Sigmoid colon (tissue), 7 donors: ENCODE results near the gene APBA1. TPM values are rescaled to one million over a fixed set of nuclear protein-coding genes. Genes with fewer than 3 reads are reported as not detected.

Experiments used
- DNase-seq: peaks from one replicate; pipeline ENCODE4 v3.0.0-alpha.2; 2019
- H3K27ac ChIP-seq, 4 donors: fragments of 200-600 bp; sonication (generic); one replicate each; pipeline ENCODE4 v1.5.1; 2016 to 2019; ENCODE audit warnings: mild to moderate bottlenecking in 1 of 4
- H3K27me3 ChIP-seq, 3 donors: fragments of 200-600 bp; sonication (generic); one replicate each; pipeline ENCODE4 v1.5.1; 2019; ENCODE audit warnings: mild to moderate bottlenecking in 1 of 3
- H3K36me3 ChIP-seq, 4 donors: fragments of 200-600 bp; sonication (generic); one replicate each; pipeline ENCODE4 v1.5.1; 2016 to 2019
- H3K4me1 ChIP-seq, 4 donors: fragments of 200-600 bp; sonication (generic); one replicate each; pipeline ENCODE4 v1.5.1; 2017 to 2019
- H3K4me3 ChIP-seq, 4 donors: fragments of 200-600 bp; sonication (generic); one replicate each; pipeline ENCODE4 v1.5.1; 2017 to 2019; ENCODE audit warnings: mild to moderate bottlenecking in 2 of 4, moderate library complexity in 1 of 4
- H3K9me3 ChIP-seq, 4 donors: fragments of 200-600 bp in 3 of 4; sonication (generic) in 3 of 4; one replicate each; pipeline versions ENCODE4 v1.5.1 to v1.6.1; 2013 to 2019
- CTCF ChIP-seq, 4 experiments: fragments of 450-650 bp in 3 of 4; fragments of 200-600 bp in 1 of 4; IDR thresholded peaks; one replicate each; pipeline ENCODE4 v1.5.1; 2016 to 2019; ENCODE audit warnings: antibody characterized with exemption in 4 of 4, mild to moderate bottlenecking in 3 of 4, moderate library complexity in 2 of 4
- EP300 ChIP-seq, 4 donors: sonication (generic); formaldehyde crosslinking; IDR thresholded peaks; one replicate each; pipeline ENCODE4 v1.6.1; 2017; ENCODE audit warnings: antibody characterized with exemption in 4 of 4
- POLR2A ChIP-seq, 2 donors: fragments of 450-650 bp; IDR thresholded peaks; one replicate each; pipeline ENCODE4 v1.6.1; 2016; ENCODE audit warnings: antibody characterized with exemption in 2 of 2, mild to moderate bottlenecking in 2 of 2, moderate library complexity in 2 of 2
- POLR2AphosphoS5 ChIP-seq, 4 donors: sonication (generic); formaldehyde crosslinking; IDR thresholded peaks; one replicate each; pipeline ENCODE4 v1.6.1; 2017; ENCODE audit warnings: antibody characterized with exemption in 4 of 4
- WGBS, 2 donors: extraction: QIAGEN DNeasy Blood & Tissue Kit; methylation state at CpG; one replicate each; pipeline ENCODE4 v1.1.7; 2013; 5-methylcytosine and 5-hydroxymethylcytosine counted together
- intact Hi-C: fragments of 100-400 bp; cut with DNase I; formaldehyde crosslinking; loops from one replicate; pipeline ENCODE4 v1.15.1; 2023
- polyA plus RNA-seq, 3 donors: library from polyadenylated mRNA; stranded (reverse); fragments of 200-250 nt; gene quantifications; one replicate each; pipeline ENCODE4 v1.2.3, GENCODE V29; 2013
- total RNA-seq, 4 donors: library from RNA; depleted of rRNA; stranded (reverse); fragments of >200 nt; gene quantifications; one replicate each; pipeline ENCODE4 v1.1.0, GENCODE V29; 2016
- donor health status: healthy with polysubstance abuse.
- donor health status: Bipolar disorder and iron deficiency.
- donor health status: healthy.

APBA1 gene
- total and polyA plus RNA-seq, 7 donors = 1.7 to 6.7 (median 4.2) TPM

GRCh38 chr9:69678843-69679538 is 6.8 kb upstream of the APBA1 start:
- Histone ChIP-seq H3K9me3 (no peaks in the 10 kb centered on the region), H3K36me3 (no peaks in the 10 kb centered on the region), H3K4me1 (no peaks in the 10 kb centered on the region), H3K27ac (no peak overlapping the region), H3K27me3 (no peaks in the 10 kb centered on the region), H3K4me3 (no peak overlapping the region)
- intact Hi-C loops = no loop called here
- DNase-seq = no peak
- TF ChIP-seq EP300 (IDR thresholded peaks at IDR 0.05) (no peak), POLR2A (IDR thresholded peaks at IDR 0.05) (no peak), CTCF (IDR thresholded peaks at IDR 0.05) (no peak), POLR2AphosphoS5 (IDR thresholded peaks at IDR 0.05) (no peak)
- 46 to 76% methylated on average over 4 of the region's 4 CpGs for WGBS, 2 donors

- no peaks in the 10 kb centered on the region for H3K36me3 ChIP-seq
- no peak for DNase-seq
- intact Hi-C loops = no loop called here
- TF ChIP-seq EP300 (IDR thresholded peaks at IDR 0.05) (no peak), POLR2A (IDR thresholded peaks at IDR 0.05) (no peak), CTCF (IDR thresholded peaks at IDR 0.05) (no peak), POLR2AphosphoS5 (IDR thresholded peaks at IDR 0.05) (no peak)
- peaks cover 0 to 8% (median 4%) of the 10 kb centered on the region in 4 donors for H3K4me1 ChIP-seq
- H3K27me3 ChIP-seq = no peaks in the 10 kb centered on the region
- no peak overlapping the region for H3K27ac ChIP-seq
- 89% methylated on average over 5 of the region's 5 CpGs for WGBS, 2 donors
- no peaks in the 10 kb centered on the region for H3K9me3 ChIP-seq
- H3K4me3 ChIP-seq = no peak overlapping the region
These were observed 5.8 kb upstream of the APBA1 start for GRCh38 chr9:69677931-69678330.

- TF ChIP-seq EP300 (IDR thresholded peaks at IDR 0.05) = no peak
- no peak for TF ChIP-seq POLR2AphosphoS5 (IDR thresholded peaks at IDR 0.05)
- TF ChIP-seq CTCF (IDR thresholded peaks at IDR 0.05) = no peak
- TF ChIP-seq POLR2A (IDR thresholded peaks at IDR 0.05) = no peak
- no peaks in the 10 kb centered on the region for H3K9me3 ChIP-seq
- no peaks in the 10 kb centered on the region for H3K27me3 ChIP-seq
- no peak for DNase-seq
- H3K27ac ChIP-seq = no peak overlapping the region
- WGBS, 2 donors = 77 to 85% methylated on average over 3 of the region's 3 CpGs
- peaks cover 0 to 15% (median 8%) of the 10 kb centered on the region in 4 donors for H3K4me1 ChIP-seq
- intact Hi-C loops = no loop called here
- H3K36me3 ChIP-seq = no peaks in the 10 kb centered on the region
- H3K4me3 ChIP-seq = no peak overlapping the region
These were observed 3.4 kb upstream of the APBA1 start for GRCh38 chr9:69675563-69675962.

- no peak overlapping the region for H3K27ac ChIP-seq
- no peaks in the 10 kb centered on the region for H3K36me3 ChIP-seq
- H3K4me1 ChIP-seq = peaks cover 0 to 15% (median 8%) of the 10 kb centered on the region in 4 donors
- no peak overlapping the region for H3K4me3 ChIP-seq
- TF ChIP-seq POLR2AphosphoS5 (IDR thresholded peaks at IDR 0.05) = no peak
- TF ChIP-seq CTCF (IDR thresholded peaks at IDR 0.05) = no peak
- TF ChIP-seq POLR2A (IDR thresholded peaks at IDR 0.05) = no peak
- no peak for TF ChIP-seq EP300 (IDR thresholded peaks at IDR 0.05)
- no peak for DNase-seq
- H3K27me3 ChIP-seq = no peaks in the 10 kb centered on the region
- H3K9me3 ChIP-seq = no peaks in the 10 kb centered on the region
- intact Hi-C loops = no loop called here
- 60 to 65% methylated on average over 3 of the region's 3 CpGs for WGBS, 2 donors
These were observed 2.7 kb upstream of the APBA1 start for GRCh38 chr9:69674716-69675438.
